Neural progenitor cell (in vitro differentiated cells): Measurements from ENCODE around the gene KPNA6. TPM values are rescaled to one million over a fixed set of nuclear protein-coding genes. Genes with fewer than 3 reads are reported as not detected.

Experiments
- DNase-seq: peaks from one replicate; pipeline ENCODE4 v3.0.0-alpha.2; 2016; ENCODE audit warnings: low spot score
- H2AFZ ChIP-seq: fragments of 200-600 bp; sonication (generic); replicated peaks from 2 replicates; pipeline ENCODE4 v1.6.1; 2016; ENCODE audit warnings: antibody characterized with exemption
- H3F3A ChIP-seq: fragments of 200-600 bp; sonication (generic); 2 replicates; pipeline ENCODE4 v1.6.1; 2016; ENCODE audit warnings: antibody characterized with exemption, low read depth
- H3K27ac ChIP-seq: fragments of 200-600 bp; sonication (generic); 2 replicates; pipeline ENCODE4 v1.5.1; 2016; ENCODE audit warnings: mild to moderate bottlenecking
- H3K27me3 ChIP-seq: fragments of 200-600 bp; sonication (generic); 2 replicates; pipeline ENCODE4 v1.6.1; 2016; ENCODE audit warnings: mild to moderate bottlenecking, moderate library complexity
- H3K36me3 ChIP-seq: fragments of 200-600 bp; sonication (generic); 2 replicates; pipeline ENCODE4 v1.5.1; 2016
- H3K4me1 ChIP-seq: fragments of 200-600 bp; sonication (generic); 2 replicates; pipeline ENCODE4 v1.6.1; 2016; ENCODE audit warnings: mixed run types
- H3K4me2 ChIP-seq: fragments of 200-600 bp; sonication (generic); 2 replicates; pipeline ENCODE4 v1.6.1; 2016
- H3K4me3 ChIP-seq: fragments of 200-600 bp; sonication (generic); 2 replicates; pipeline ENCODE4 v1.5.1; 2016
- H3K79me2 ChIP-seq: fragments of 200-600 bp; sonication (generic); 2 replicates; pipeline ENCODE4 v1.6.1; 2016; ENCODE audit warnings: low read depth
- H3K9ac ChIP-seq: fragments of 200-600 bp; sonication (generic); 2 replicates; pipeline ENCODE4 v1.6.1; 2016
- H3K9me3 ChIP-seq: fragments of 200-600 bp; sonication (generic); 2 replicates; pipeline ENCODE4 v1.5.1; 2016; ENCODE audit warnings: low read depth
- H4K20me1 ChIP-seq: fragments of 200-600 bp; sonication (generic); 2 replicates; pipeline ENCODE4 v1.6.1; 2016; ENCODE audit warnings: low read depth
- H3K27ac Mint-ChIP-seq: 3 replicates; pipeline ENCODE4 v1.8.0; 2021; ENCODE audit warnings: mixed read lengths
- H3K27me3 Mint-ChIP-seq: 2 replicates; pipeline ENCODE4 v1.8.0; 2022; ENCODE audit warnings: low read depth, mild to moderate bottlenecking, inconsistent platforms, moderate library complexity, mixed read lengths; ENCODE audit not compliant: insufficient read depth
- H3K36me3 Mint-ChIP-seq: 3 replicates; pipeline ENCODE4 v1.8.0; 2021; ENCODE audit warnings: mixed read lengths
- H3K4me1 Mint-ChIP-seq: 3 replicates; pipeline ENCODE4 v1.8.0; 2021; ENCODE audit warnings: mixed read lengths
- H3K4me3 Mint-ChIP-seq: 3 replicates; pipeline ENCODE4 v1.8.0; 2021; ENCODE audit warnings: mild to moderate bottlenecking, moderate library complexity, mixed read lengths
- H3K9me3 Mint-ChIP-seq: 3 replicates; pipeline ENCODE4 v1.8.0; 2020; ENCODE audit warnings: mixed read lengths
- CTCF ChIP-seq: fragments of 200-600 bp; sonication (generic); IDR thresholded peaks from 2 replicates; pipeline ENCODE4 v1.5.1; 2017; ENCODE audit warnings: antibody characterized with exemption, mild to moderate bottlenecking
- EZH2 ChIP-seq: fragments of 200-600 bp; sonication (generic); IDR thresholded peaks from 2 replicates; pipeline ENCODE4 v1.6.1; 2017; ENCODE audit warnings: antibody characterized with exemption, mild to moderate bottlenecking, moderate library complexity
- EZH2phosphoT487 ChIP-seq: fragments of 200-600 bp; sonication (generic); IDR thresholded peaks from 2 replicates; pipeline ENCODE4 v1.6.1; 2017; ENCODE audit warnings: antibody characterized with exemption
- total RNA-seq: library from RNA; depleted of rRNA; stranded (reverse); fragments of >200 nt; gene quantifications from 2 replicates; pipeline ENCODE4 v1.2.3, GENCODE V29; 2015; ENCODE audit warnings: low replicate concordance

The KPNA6 gene
- total RNA-seq, 1 donor from 2014 or later, result 69.3 TPM

GRCh38 chr1:32100359-32100758 lies 7.5 kb upstream of the KPNA6 start:
- no peaks in the 10 kb centered on the region for H3K4me1 Mint-ChIP-seq
- DNase-seq, result no peak
- H3K4me3 ChIP-seq, result no peak overlapping the region
- no peaks in the 10 kb centered on the region for H3K9me3 Mint-ChIP-seq
- no peaks in the 10 kb centered on the region for H4K20me1 ChIP-seq
- H3K27ac Mint-ChIP-seq, result no peak overlapping the region
- no peaks in the 10 kb centered on the region for H3K4me1 ChIP-seq
- peaks cover 30% of the 10 kb centered on the region for H3K36me3 Mint-ChIP-seq
- H3K27ac ChIP-seq, result no peak overlapping the region
- no peaks in the 10 kb centered on the region for H3K36me3 ChIP-seq
- peaks cover 8% of the 10 kb centered on the region for H3F3A ChIP-seq
- no peaks in the 10 kb centered on the region for H3K9me3 ChIP-seq
- H3K4me2 ChIP-seq, result no peak overlapping the region
- H3K79me2 ChIP-seq, result no peaks in the 10 kb centered on the region
- H3K4me3 Mint-ChIP-seq, result no peak overlapping the region
- H2AFZ ChIP-seq, result no peak overlapping the region
- H3K27me3 Mint-ChIP-seq, result peaks cover under 1% of the 10 kb centered on the region
- no peaks in the 10 kb centered on the region for H3K27me3 ChIP-seq
- TF ChIP-seq CTCF, result no peak
- no peak for TF ChIP-seq EZH2phosphoT487
- TF ChIP-seq EZH2, result no peak
- H3K9ac ChIP-seq, result no peak overlapping the region

- Histone ChIP-seq H3K4me3 (no peak overlapping the region), H2AFZ (no peak overlapping the region), H3K36me3 (no peaks in the 10 kb centered on the region), H3F3A (peaks cover 8% of the 10 kb centered on the region), H3K27me3 (no peaks in the 10 kb centered on the region), H3K9me3 (no peaks in the 10 kb centered on the region), H3K9ac (no peak overlapping the region), H3K27ac (no peak overlapping the region), H3K4me1 (no peaks in the 10 kb centered on the region), H3K79me2 (no peaks in the 10 kb centered on the region), H3K4me2 (no peak overlapping the region), H4K20me1 (no peaks in the 10 kb centered on the region)
- no peak overlapping the region for H3K4me3 Mint-ChIP-seq
- TF ChIP-seq EZH2, result no peak
- no peak for TF ChIP-seq CTCF
- TF ChIP-seq EZH2phosphoT487, result no peak
- H3K9me3 Mint-ChIP-seq, result no peaks in the 10 kb centered on the region
- no peaks in the 10 kb centered on the region for H3K4me1 Mint-ChIP-seq
- peaks cover 2% of the 10 kb centered on the region for H3K27me3 Mint-ChIP-seq
- H3K36me3 Mint-ChIP-seq, result peaks cover 27% of the 10 kb centered on the region
- no peak overlapping the region for H3K27ac Mint-ChIP-seq
- no peak for DNase-seq
Observed at GRCh38 chr1:32100807-32101708, 6.8 kb upstream of the KPNA6 start.

- H3F3A ChIP-seq, result peaks cover 30% of the 10 kb centered on the region
- DNase-seq, result no peak
- Mint-ChIP-seq H3K27me3 (peaks cover 7% of the 10 kb centered on the region), H3K4me1 (peaks cover 10% of the 10 kb centered on the region), H3K4me3 (no peak overlapping the region), H3K36me3 (peaks cover 16% of the 10 kb centered on the region), H3K9me3 (no peaks in the 10 kb centered on the region), H3K27ac (no peak overlapping the region)
- TF ChIP-seq EZH2 (no peak), EZH2phosphoT487 (no peak), CTCF (no peak)
- peaks cover 12% of the 10 kb centered on the region for H3K79me2 ChIP-seq
- H3K27ac ChIP-seq, result no peak overlapping the region
- H3K36me3 ChIP-seq, result no peaks in the 10 kb centered on the region
- no peak overlapping the region for H3K4me2 ChIP-seq
- H3K27me3 ChIP-seq, result no peaks in the 10 kb centered on the region
- peaks cover 11% of the 10 kb centered on the region for H4K20me1 ChIP-seq
- peaks cover 3% of the 10 kb centered on the region for H3K4me1 ChIP-seq
- no peak overlapping the region for H2AFZ ChIP-seq
- H3K9ac ChIP-seq, result no peak overlapping the region
- H3K4me3 ChIP-seq, result no peak overlapping the region
- H3K9me3 ChIP-seq, result no peaks in the 10 kb centered on the region
Observed at GRCh38 chr1:32104127-32104526, 3.7 kb upstream of the KPNA6 start.
